Left cardiac atrium (tissue), 4 donors: Measurements from ENCODE around the gene PDK3. TPM values are rescaled to one million over a fixed set of nuclear protein-coding genes. Genes with fewer than 3 reads are reported as not detected.

Source experiments
- ATAC-seq, 2 donors: fragments of 200-7000 bp; cut with Tn5 transposase; one replicate each; pipeline ENCODE4 v1.9.1; 2020; ENCODE audit warnings: mild to moderate bottlenecking in 2 of 2, moderate library complexity in 2 of 2
- DNase-seq: peaks from one replicate; pipeline ENCODE4 v3.0.0-alpha.2; 2020
- intact Hi-C, 2 donors: fragments of 100-400 bp; cut with DNase I; formaldehyde crosslinking; loops; one replicate each; pipeline versions ENCODE4 v1.14.1 to v1.15.1; 2022 to 2023
- long read RNA-seq: library from polyadenylated mRNA; unstranded; transcript quantifications from one replicate; pipeline ENCODE4 v2.0.0, GENCODE V29; 2021
- total RNA-seq, 2 donors: library from RNA; stranded (reverse); fragmentation: NEBNext Ultra II Directional; extraction: Animal tissue kit (Norgen Biotek cat#: 25700); gene quantifications; one replicate each; pipeline ENCODE4 v1.2.1, GENCODE V29; 2021
- donor health status: DM: no; HTN: yes; CAD: no.
- donor health status: DM: no; HTN: yes; CAD: no; lungs with severe emphysema.
- donor health status: DM: yes; HTN: yes; CAD: no.
- donor health status: Dilated cardiomyopathy.

The PDK3 gene
- 10 to 100 TPM; 16.3 to 20.5 TPM for total RNA-seq
- long read RNA-seq, transcript PDK3-202 (12 exons, 1,921 nt), result major isoform, 15 of 20 reads
- long read RNA-seq, transcript PDK3-201 (11 exons, 1,809 nt), result minor isoform, 5 of 20 reads
- long read RNA-seq, partial matches to known transcripts, result 0 of 20 reads
- long read RNA-seq, other reads (novel, unspliced or antisense), result 0 of 20 reads

GRCh38 chrX:24464836-24465531 is at the start of gene PDK3:
TSS of gene PDK3 (plus strand) at chrX:24465286. CDS start at chrX:24465456, 170 bp downstream.
- ATAC-seq, result peak; percentile 99 to 100
- DNase-seq, result peak; percentile 90
- intact Hi-C loops, result no loop called here

GRCh38 chrX:24415921-24416320 is 49.2 kb upstream of the PDK3 start:
- ATAC-seq, result no peak
- intact Hi-C loops, result no loop called here
- DNase-seq, result no peak

- ATAC-seq (no peak), DNase-seq (no peak)
- intact Hi-C loops, result no loop called here
These were observed 41.1 kb upstream of the PDK3 start for GRCh38 chrX:24423960-24424359.

GRCh38 chrX:24424948-24425347 is 40.1 kb upstream of the PDK3 start:
- intact Hi-C loops, result no loop called here
- ATAC-seq, result peak; percentile 71 to 78

GRCh38 chrX:24425806-24426205 is 39.3 kb upstream of the PDK3 start:
- no peak for ATAC-seq
- no peak for DNase-seq
- intact Hi-C loops, result no loop called here

More at GRCh38 chrX:24424948-24425347, 40.1 kb upstream of the PDK3 start:
- peak; percentile 71 for DNase-seq

- DNase-seq (no peak), ATAC-seq (no peak)
- intact Hi-C loops, result no loop called here
These were observed 38.7 kb upstream of the PDK3 start for GRCh38 chrX:24426340-24426913.

- peak; percentile 19 to 24 for ATAC-seq
- DNase-seq, result no peak
- intact Hi-C loops, result no loop called here
These were observed 38.0 kb upstream of the PDK3 start for GRCh38 chrX:24426921-24427746.

- no peak for ATAC-seq
- intact Hi-C loops, result no loop called here
- DNase-seq, result no peak
These were observed 37.4 kb upstream of the PDK3 start for GRCh38 chrX:24427747-24428019.

- DNase-seq, result no peak
- ATAC-seq, result no peak
- intact Hi-C loops, result no loop called here
These were observed 36.6 kb upstream of the PDK3 start for GRCh38 chrX:24428516-24428915.

GRCh38 chrX:24435060-24435459 is 30.0 kb upstream of the PDK3 start:
- intact Hi-C loops, result no loop called here
- DNase-seq, result no peak
- no peak for ATAC-seq

- DNase-seq (no peak), ATAC-seq (no peak)
- intact Hi-C loops, result no loop called here
These were observed 21.2 kb upstream of the PDK3 start for GRCh38 chrX:24443918-24444317.

- no peak for DNase-seq
- no peak for ATAC-seq
- intact Hi-C loops, result no loop called here
These were observed 20.4 kb upstream of the PDK3 start for GRCh38 chrX:24444645-24445044.

GRCh38 chrX:24448762-24449250 is 16.3 kb upstream of the PDK3 start:
- intact Hi-C loops, result no loop called here
- no peak for DNase-seq

GRCh38 chrX:24463077-24463476 is 2.0 kb upstream of the PDK3 start:
- no peak for ATAC-seq
- intact Hi-C loops, result no loop called here
- no peak for DNase-seq

More at GRCh38 chrX:24448762-24449250, 16.3 kb upstream of the PDK3 start:
- no peak for ATAC-seq

- ATAC-seq (no peak), DNase-seq (no peak)
- intact Hi-C loops, result no loop called here
These were observed 619 bp upstream of the PDK3 start for GRCh38 chrX:24464498-24464835.

- intact Hi-C loops, result no loop called here
- peak in 1 of 2 donors; percentile 4 for ATAC-seq
- DNase-seq, result no peak
These were observed 413 bp downstream of the PDK3 start for GRCh38 chrX:24465532-24465865.

GRCh38 chrX:24466025-24466424 is 939 bp downstream of the PDK3 start:
- intact Hi-C loops, result no loop called here
- DNase-seq (no peak), ATAC-seq (no peak)

- intact Hi-C loops, result no loop called here
These were observed 3.2 kb downstream of the PDK3 start for GRCh38 chrX:24468245-24468644.

GRCh38 chrX:24471808-24472207 is 6.7 kb downstream of the PDK3 start:
- ATAC-seq, result no peak
- no peak for DNase-seq
- intact Hi-C loops, result no loop called here

More at GRCh38 chrX:24468245-24468644, 3.2 kb downstream of the PDK3 start:
- ATAC-seq, result no peak
- no peak for DNase-seq

GRCh38 chrX:24475480-24475879 is 10.4 kb downstream of the PDK3 start:
- DNase-seq (no peak), ATAC-seq (no peak)
- intact Hi-C loops, result no loop called here
